ENCODE results near the gene VTN.

VTN gene

GRCh38 chr17:28395426-28395825 is 25.3 kb upstream of the VTN start:
- DNase-seq (ENCODE audit: low read depth): no peak

GRCh38 chr17:28394337-28395116 is 24.4 kb upstream of the VTN start:
- no peak for DNase-seq (ENCODE audit: low read depth)

GRCh38 chr17:28392491-28392890 is 22.4 kb upstream of the VTN start:
- no peak for DNase-seq (ENCODE audit: low read depth)

GRCh38 chr17:28391401-28391800 is 21.3 kb upstream of the VTN start:
- DNase-seq (ENCODE audit: low read depth): no peak

- no peak for DNase-seq (ENCODE audit: low read depth)
Observed at GRCh38 chr17:28390984-28391383, 20.9 kb upstream of the VTN start.

GRCh38 chr17:28390563-28390962 is 20.5 kb upstream of the VTN start:
- no peak for DNase-seq (ENCODE audit: low read depth)

GRCh38 chr17:28390141-28390540 is 20.0 kb upstream of the VTN start:
- no peak for DNase-seq (ENCODE audit: low read depth)

- no peak for DNase-seq (ENCODE audit: low read depth)
Observed at GRCh38 chr17:28388106-28388505, 18.0 kb upstream of the VTN start.

GRCh38 chr17:28386391-28386790 is 16.3 kb upstream of the VTN start:
- no peak for DNase-seq (ENCODE audit: low read depth)

GRCh38 chr17:28385406-28385805 is 15.3 kb upstream of the VTN start:
- no peak for DNase-seq (ENCODE audit: low read depth)

GRCh38 chr17:28385037-28385400 is 14.9 kb upstream of the VTN start:
- DNase-seq (ENCODE audit: low read depth): no peak

GRCh38 chr17:28384281-28385036 is 14.4 kb upstream of the VTN start:
- peak; percentile 42 for DNase-seq (ENCODE audit: low read depth)

GRCh38 chr17:28381141-28381825 is 11.2 kb upstream of the VTN start:
- no peak for DNase-seq (ENCODE audit: low read depth)

GRCh38 chr17:28379814-28380801 is 10.0 kb upstream of the VTN start:
- no peak for DNase-seq (ENCODE audit: low read depth)

- no peak for DNase-seq (ENCODE audit: low read depth)
Observed at GRCh38 chr17:28372945-28373274, 2.8 kb upstream of the VTN start.

GRCh38 chr17:28372203-28372944 is 2.3 kb upstream of the VTN start:
- DNase-seq (ENCODE audit: low read depth): no peak

- DNase-seq (ENCODE audit: low read depth): peak; percentile 72
Observed at GRCh38 chr17:28371245-28372202, 1.4 kb upstream of the VTN start, which contains the start of gene SARM1. TSS of gene SARM1 (plus strand) at chr17:28371694. CDS start at chr17:28372033, 339 bp downstream.

GRCh38 chr17:28370744-28371103 is 617 bp upstream of the VTN start:
- DNase-seq (ENCODE audit: low read depth): no peak

- no peak for DNase-seq (ENCODE audit: low read depth)
Observed at GRCh38 chr17:28369684-28370034, 448 bp downstream of the VTN start.

All from stimulated activated CD8-positive, alpha-beta memory T cell treated with anti-CD3 and anti-CD28 coated beads, Interleukin-12 subunit alpha, Interleukin-12 subunit beta, amount 100 ng/mL, for 4 hours (primary cell).